HL-60/S4 treated with retinoic acid at 250 ng/mL for 4 days and 3 days (cell line): ENCODE data around the gene SRD5A3.

Source experiments
- in situ Hi-C: fragments of 300-500 bp; cut with MboI; formaldehyde crosslinking; loops from 2 replicates; pipeline ENCODE4 v1.7.0; 2022; ENCODE audit warnings: low sequenced_read_pairs

Gene SRD5A3

DNA sequence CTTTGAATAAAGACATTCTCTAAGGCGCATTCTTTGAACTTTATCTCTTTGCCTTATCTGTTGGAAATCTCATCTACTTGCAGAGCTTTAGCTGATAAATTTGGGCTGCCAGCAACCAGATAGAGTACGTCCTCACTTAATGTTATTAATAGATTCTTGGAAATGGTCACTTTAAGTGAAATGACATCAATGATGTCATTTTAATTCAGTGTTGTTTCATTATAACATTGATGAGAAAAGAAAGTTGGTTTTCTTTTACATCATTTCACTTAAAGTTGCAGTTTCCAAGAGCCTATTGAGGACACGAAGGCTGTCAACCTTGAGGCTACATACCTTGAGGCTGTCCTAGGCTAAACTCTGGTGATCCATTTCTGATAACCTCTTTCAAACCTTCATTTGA, 59.0 kb downstream of the SRD5A3 start:
- in situ Hi-C loops: loop anchor here (25.0 kb wide), 2 partner anchors 332 to 457 kb away; partner anchors contain the start of gene EXOC1

DNA sequence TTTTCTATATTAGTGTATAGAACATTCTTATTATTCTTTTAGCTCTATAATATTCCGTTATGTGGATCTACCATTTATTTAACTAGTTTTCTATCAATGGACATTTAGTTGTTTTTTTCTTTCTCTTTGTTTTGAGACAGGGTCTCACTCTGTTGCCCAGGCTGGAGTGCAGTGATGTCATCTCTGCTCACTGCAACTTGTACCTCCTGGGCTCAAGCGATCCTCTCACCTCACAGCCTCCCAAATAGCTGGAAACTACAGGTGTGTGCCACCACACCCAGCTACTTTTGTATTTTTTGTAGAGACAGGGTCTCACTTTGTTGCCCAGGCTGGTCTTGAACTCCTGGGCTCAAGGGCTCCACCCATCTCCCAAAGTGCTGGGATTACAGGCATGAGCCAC, 60.5 kb downstream of the SRD5A3 start:
- in situ Hi-C loops: loop anchor here (25.0 kb wide), 2 partner anchors 331 to 456 kb away; partner anchors contain the start of gene EXOC1

DNA sequence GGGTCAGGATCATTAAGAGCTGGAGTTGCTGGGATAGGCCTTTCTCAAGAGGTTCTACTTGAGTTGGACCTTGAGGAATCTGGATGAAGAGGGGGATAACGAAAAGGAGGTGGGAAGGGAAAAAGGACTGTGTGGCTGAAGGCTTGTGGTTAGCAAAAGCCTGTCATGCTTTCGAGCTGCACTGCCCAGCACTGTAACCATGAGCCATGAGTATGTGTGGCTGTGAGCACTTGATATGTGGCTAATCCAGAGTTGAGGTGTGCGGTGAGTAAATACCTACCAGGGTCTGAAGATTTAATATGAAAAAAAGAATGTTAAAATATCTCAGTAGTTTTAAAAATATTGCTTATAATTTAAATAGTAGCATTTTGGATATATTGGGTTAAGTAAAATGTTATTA, 61.1 kb downstream of the SRD5A3 start:
- in situ Hi-C loops: loop anchor here (25.0 kb wide), 2 partner anchors 330 to 455 kb away; partner anchors contain the start of gene EXOC1

DNA sequence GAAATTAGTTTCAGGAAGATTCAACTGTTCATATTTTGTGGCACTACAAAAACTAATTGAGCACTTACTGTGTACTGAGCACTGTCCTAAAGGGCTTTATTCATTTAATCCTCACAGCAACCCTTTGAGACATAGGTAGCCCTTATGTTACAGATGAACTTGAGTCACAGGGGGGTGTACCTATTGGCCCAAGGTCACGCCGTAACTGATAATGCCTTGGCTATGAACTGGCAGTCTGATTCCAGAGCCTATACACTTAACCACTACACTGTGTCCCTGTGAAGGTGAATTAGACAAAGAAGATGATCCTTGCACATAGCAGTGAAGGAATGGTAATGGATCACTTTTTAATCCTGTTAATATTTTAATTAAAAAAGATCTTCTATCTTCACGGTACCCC, 61.7 kb downstream of the SRD5A3 start:
- in situ Hi-C loops: loop anchor here (25.0 kb wide), 2 partner anchors 330 to 455 kb away; partner anchors contain the start of gene EXOC1

DNA sequence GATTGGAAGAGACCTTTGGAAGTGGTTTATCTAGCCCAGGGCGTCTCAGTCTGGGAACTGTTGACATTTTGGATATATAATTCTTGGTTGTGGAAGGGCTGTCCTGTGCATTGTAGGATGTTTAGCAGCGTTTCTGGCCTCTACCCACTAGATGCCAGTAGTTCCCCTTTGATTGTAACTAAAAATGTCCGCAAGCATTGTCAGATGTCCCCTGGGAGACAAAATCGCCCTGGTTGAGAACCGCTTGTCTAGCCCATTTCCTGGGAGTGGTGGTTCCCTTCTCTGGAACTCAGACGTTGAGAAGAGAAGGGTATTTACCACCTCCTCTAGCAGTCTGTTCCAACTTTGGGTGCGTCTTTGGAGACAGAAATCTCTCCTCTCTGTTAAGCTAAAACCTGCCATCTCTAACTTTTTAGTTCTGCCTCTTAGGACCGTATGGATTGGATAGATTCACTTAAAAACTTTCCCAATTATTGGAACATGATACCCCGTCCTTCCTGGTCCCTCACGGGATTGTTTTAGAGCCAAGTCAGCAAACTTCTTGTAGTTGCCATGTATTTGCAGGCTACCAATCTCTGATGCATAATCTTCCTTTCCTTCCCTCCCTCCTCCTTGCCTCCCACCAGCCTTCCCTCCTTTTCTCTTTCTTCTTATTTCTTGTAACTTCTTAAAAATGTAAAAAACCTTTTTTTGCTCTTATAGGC, 63.6 kb downstream of the SRD5A3 start:
- in situ Hi-C loops: loop anchor here (25.0 kb wide), 2 partner anchors 328 to 453 kb away; partner anchors contain the start of gene EXOC1

DNA sequence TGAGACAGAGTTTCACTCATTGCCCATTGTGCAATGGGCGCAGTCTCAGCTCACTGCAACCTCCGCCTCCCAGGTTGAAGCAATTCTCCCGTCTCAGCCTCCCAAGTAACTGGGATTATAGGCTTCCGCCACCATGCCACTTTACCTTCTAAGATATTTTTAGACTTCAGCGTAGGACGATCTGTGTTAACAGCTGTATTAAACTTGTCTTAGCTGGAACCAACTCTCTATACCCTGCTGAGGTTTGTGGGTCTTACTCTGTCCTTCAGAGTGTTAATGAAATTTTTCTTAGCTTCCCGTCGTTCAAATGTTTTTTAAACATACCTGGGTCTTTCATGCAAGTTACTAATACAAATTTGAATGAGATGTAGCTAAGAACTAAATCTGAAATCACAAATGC, 64.4 kb downstream of the SRD5A3 start:
- in situ Hi-C loops: loop anchor here (25.0 kb wide), 2 partner anchors 327 to 452 kb away; partner anchors contain the start of gene EXOC1

DNA sequence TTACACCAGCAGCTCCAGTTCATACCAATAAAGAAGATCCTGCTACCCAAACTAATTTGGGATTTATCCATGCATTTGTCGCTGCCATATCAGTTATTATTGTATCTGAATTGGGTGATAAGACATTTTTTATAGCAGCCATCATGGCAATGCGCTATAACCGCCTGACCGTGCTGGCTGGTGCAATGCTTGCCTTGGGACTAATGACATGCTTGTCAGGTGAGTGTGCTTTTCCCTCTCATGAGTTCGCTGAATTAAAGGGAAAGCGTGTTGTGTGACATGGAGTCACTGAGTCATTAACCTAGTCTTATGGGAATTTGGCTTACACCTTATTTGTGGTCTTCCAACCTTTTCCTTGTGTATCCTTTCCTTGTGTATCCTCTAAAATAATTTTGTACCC, 65.6 kb downstream of the SRD5A3 start:
- in situ Hi-C loops: loop anchor here (25.0 kb wide), 2 partner anchors 326 to 451 kb away; partner anchors contain the start of gene EXOC1

DNA sequence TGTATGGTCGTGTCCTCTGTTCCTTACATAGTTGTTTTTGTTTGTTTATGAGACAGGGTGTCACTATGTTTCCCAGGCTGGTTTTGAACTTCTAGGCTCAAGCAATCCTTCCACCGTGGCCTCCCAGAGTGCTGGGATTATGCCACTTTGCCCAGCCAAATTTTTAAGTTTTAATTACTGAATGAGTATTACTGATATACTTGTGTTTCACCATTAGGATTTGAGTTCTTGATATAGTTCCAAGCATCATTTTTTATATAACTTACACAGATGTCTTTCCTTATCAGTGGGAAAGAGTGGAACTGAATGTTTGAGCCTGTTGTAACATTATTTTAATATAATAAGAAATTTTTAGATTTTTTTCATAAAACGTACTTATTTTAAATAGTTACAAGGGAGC, 70.1 kb downstream of the SRD5A3 start:
- in situ Hi-C loops: loop anchor here (25.0 kb wide), 2 partner anchors 321 to 446 kb away; partner anchors contain the start of gene EXOC1
